Skeletal muscle tissue (tissue), 4 donors: ENCODE data around the gene SPEG. TPM values are rescaled to one million over a fixed set of nuclear protein-coding genes. Genes with fewer than 3 reads are reported as not detected.

Experiments
- H3K27ac ChIP-seq: one replicate; pipeline ENCODE4 v1.7.0; 2013; ENCODE audit warnings: mild to moderate bottlenecking, low read depth, low read length, inconsistent platforms
- H3K27me3 ChIP-seq, 3 donors: one replicate each; pipeline ENCODE4 v1.7.0; 2013; ENCODE audit warnings: low read length in 3 of 3; ENCODE audit not compliant: control insufficient read depth in 3 of 3, insufficient read depth in 3 of 3
- H3K36me3 ChIP-seq, 3 donors: one replicate each; pipeline ENCODE4 v1.7.0; 2013; ENCODE audit warnings: low read length in 3 of 3; ENCODE audit not compliant: control insufficient read depth in 3 of 3, insufficient read depth in 3 of 3
- H3K4me1 ChIP-seq, 3 donors: one replicate each; pipeline ENCODE4 v1.7.0; 2013; ENCODE audit warnings: low read length in 3 of 3, mild to moderate bottlenecking in 3 of 3; ENCODE audit not compliant: control insufficient read depth in 3 of 3, insufficient read depth in 3 of 3
- H3K4me3 ChIP-seq, 3 donors: one replicate each; pipeline ENCODE4 v1.7.0; 2013; ENCODE audit warnings: low read length in 3 of 3
- H3K9ac ChIP-seq, 3 donors: one replicate each; pipeline ENCODE4 v1.7.0; 2013; ENCODE audit warnings: low read length in 3 of 3, mild to moderate bottlenecking in 3 of 3, moderate library complexity in 2 of 3, low read depth in 1 of 3
- H3K9me3 ChIP-seq, 3 donors: one replicate each; pipeline ENCODE4 v1.7.0; 2013; ENCODE audit warnings: low read length in 3 of 3; ENCODE audit not compliant: control insufficient read depth in 3 of 3
- total RNA-seq: library from RNA; depleted of rRNA; stranded (reverse); fragments of >200 nt; gene quantifications from one replicate; pipeline ENCODE4 v1.2.3, GENCODE V29; 2014
- donor health status: Osteomylitis.

SPEG gene
- total RNA-seq, 1 donor from 2014 or later, result 95.5 TPM

GRCh38 chr2:219465659-219466561 lies 31.3 kb downstream of the SPEG start:
- Histone ChIP-seq H3K9me3 (no peaks in the 10 kb centered on the region), H3K36me3 (peaks cover 59 to 79% (median 71%) of the 10 kb centered on the region in 3 donors), H3K27ac (no peak overlapping the region), H3K27me3 (no peaks in the 10 kb centered on the region), H3K4me3 (no peak overlapping the region), H3K4me1 (peaks cover 6 to 12% (median 9%) of the 10 kb centered on the region in 3 donors), H3K9ac (no peak overlapping the region)

GRCh38 chr2:219466816-219467735 lies 32.4 kb downstream of the SPEG start:
- Histone ChIP-seq H3K9ac (no peak overlapping the region), H3K4me3 (no peak overlapping the region), H3K9me3 (no peaks in the 10 kb centered on the region), H3K36me3 (peaks cover 62 to 83% (median 73%) of the 10 kb centered on the region in 3 donors), H3K27ac (no peak overlapping the region), H3K4me1 (peaks cover 0 to 3% (median 0%) of the 10 kb centered on the region in 3 donors), H3K27me3 (no peaks in the 10 kb centered on the region)

GRCh38 chr2:219467736-219468075 lies 33.1 kb downstream of the SPEG start:
- Histone ChIP-seq H3K4me3 (no peak overlapping the region), H3K9ac (no peak overlapping the region), H3K4me1 (no peaks in the 10 kb centered on the region), H3K9me3 (no peaks in the 10 kb centered on the region), H3K27me3 (no peaks in the 10 kb centered on the region), H3K36me3 (peaks cover 65 to 83% (median 75%) of the 10 kb centered on the region in 3 donors), H3K27ac (no peak overlapping the region)

DNA sequence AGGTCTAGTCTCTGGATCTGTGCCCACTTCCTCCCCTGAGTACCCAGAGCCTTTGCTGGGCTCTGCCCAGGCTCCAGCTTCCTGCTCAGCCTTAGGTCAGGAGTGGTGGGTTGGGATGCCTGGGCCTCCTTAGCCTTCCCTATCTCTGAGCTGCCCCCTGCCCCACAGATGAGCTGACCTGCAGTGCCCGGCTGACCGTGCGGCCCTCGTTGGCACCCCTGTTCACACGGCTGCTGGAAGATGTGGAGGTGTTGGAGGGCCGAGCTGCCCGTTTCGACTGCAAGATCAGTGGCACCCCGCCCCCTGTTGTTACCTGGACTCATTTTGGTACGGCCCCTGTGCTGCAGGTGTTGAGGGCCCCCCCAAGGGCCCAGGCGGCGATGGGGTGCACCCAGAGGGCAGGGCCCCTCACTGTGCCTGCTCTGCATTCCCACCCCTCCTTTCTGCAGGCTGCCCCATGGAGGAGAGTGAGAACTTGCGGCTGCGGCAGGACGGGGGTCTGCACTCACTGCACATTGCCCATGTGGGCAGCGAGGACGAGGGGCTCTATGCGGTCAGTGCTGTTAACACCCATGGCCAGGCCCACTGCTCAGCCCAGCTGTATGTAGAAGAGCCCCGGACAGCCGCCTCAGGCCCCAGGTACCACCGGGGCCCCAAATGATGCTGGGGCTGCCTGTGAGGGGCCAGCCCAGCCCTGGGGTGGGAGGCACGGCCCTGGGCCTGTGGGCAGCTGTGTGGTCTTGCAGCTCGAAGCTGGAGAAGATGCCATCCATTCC lies 34.0 kb downstream of the SPEG start:
- Histone ChIP-seq H3K36me3 (peaks cover 71 to 89% (median 84%) of the 10 kb centered on the region in 3 donors), H3K9ac (no peak overlapping the region), H3K9me3 (no peaks in the 10 kb centered on the region), H3K27me3 (no peaks in the 10 kb centered on the region), H3K4me3 (no peak overlapping the region), H3K27ac (no peak overlapping the region), H3K4me1 (no peaks in the 10 kb centered on the region)

GRCh38 chr2:219469186-219469724 lies 34.6 kb downstream of the SPEG start:
- Histone ChIP-seq H3K27ac (no peak overlapping the region), H3K9me3 (no peaks in the 10 kb centered on the region), H3K4me1 (no peaks in the 10 kb centered on the region), H3K9ac (no peak overlapping the region), H3K4me3 (no peak overlapping the region), H3K27me3 (no peaks in the 10 kb centered on the region), H3K36me3 (peaks cover 69 to 93% (median 83%) of the 10 kb centered on the region in 3 donors)

DNA sequence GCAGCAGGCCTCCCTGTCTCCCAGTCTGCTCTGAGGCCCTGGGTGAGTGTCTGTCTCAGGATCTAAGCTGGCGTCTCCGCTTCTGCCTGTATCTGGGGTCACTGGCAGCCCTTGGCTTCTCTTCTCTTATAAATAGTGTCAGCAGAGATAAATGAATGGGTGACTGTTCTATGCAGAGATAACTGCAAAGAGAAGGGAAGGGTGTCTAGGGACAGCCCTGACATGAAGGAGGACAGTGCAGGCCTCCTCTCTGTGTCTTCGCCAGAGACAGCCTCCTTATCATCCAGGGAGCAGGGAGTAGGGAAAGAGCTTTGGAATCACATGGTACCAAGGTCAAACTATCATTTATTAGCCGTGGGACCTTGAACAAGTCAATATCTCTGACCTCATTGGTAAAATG lies 35.8 kb downstream of the SPEG start:
- Histone ChIP-seq H3K36me3 (peaks cover 65 to 89% (median 82%) of the 10 kb centered on the region in 3 donors), H3K27ac (no peak overlapping the region), H3K4me1 (no peaks in the 10 kb centered on the region)

DNA sequence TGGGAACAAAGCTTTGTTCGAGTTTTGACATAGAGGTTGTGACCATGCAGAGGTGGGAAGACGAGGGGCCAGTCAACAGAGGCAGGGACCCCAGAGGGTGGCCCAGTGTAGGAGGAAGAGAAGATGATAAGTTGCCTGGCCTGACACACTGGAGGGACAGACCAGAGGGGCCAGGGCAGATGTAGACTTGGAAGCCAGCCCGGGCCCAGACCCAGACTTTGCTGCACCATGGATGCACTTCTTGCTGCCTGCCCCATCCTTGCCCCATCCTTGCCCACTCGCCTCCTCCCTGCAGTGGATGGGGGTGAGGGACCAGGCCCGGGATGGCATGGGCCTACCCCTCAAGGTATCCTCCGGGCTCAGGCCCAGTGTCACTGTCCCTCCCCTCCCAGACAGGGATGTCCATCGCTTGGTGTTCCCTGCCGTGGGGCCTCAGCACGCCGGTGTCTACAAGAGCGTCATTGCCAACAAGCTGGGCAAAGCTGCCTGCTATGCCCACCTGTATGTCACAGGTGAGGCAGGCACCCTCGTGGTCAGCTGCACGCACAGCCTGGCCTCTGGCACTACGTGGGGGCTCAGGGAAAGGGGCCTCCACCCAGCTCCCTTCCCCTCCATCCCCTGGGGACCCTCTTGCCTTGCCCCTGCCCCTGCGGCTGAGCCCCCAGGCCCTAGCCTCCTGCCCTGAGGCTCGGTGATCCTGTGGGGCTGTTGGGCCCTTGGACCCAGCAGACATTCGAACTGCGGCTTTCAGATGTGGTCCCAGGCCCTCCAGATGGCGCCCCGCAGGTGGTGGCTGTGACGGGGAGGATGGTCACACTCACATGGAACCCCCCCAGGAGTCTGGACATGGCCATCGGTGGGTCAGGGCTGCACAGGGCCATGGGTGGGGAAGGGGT lies 37.1 kb downstream of the SPEG start:
- H3K9ac ChIP-seq, result no peak overlapping the region
- H3K27ac ChIP-seq, result no peak overlapping the region
- H3K4me1 ChIP-seq, result no peaks in the 10 kb centered on the region
- peaks cover 57 to 83% (median 79%) of the 10 kb centered on the region in 3 donors for H3K36me3 ChIP-seq
- no peaks in the 10 kb centered on the region for H3K9me3 ChIP-seq
- no peak overlapping the region for H3K4me3 ChIP-seq
- no peaks in the 10 kb centered on the region for H3K27me3 ChIP-seq

More for the DNA sequence above, 35.8 kb downstream of the SPEG start:
- no peak overlapping the region for H3K9ac ChIP-seq
- H3K27me3 ChIP-seq, result no peaks in the 10 kb centered on the region
- H3K9me3 ChIP-seq, result no peaks in the 10 kb centered on the region
- H3K4me3 ChIP-seq, result no peak overlapping the region

GRCh38 chr2:219472629-219473187 lies 38.1 kb downstream of the SPEG start:
- H3K36me3 ChIP-seq, result peaks cover 55 to 80% (median 77%) of the 10 kb centered on the region in 3 donors
- H3K9ac ChIP-seq, result no peak overlapping the region
- H3K27ac ChIP-seq, result no peak overlapping the region
- no peaks in the 10 kb centered on the region for H3K4me1 ChIP-seq
- no peak overlapping the region for H3K4me3 ChIP-seq
- H3K27me3 ChIP-seq, result no peaks in the 10 kb centered on the region
- no peaks in the 10 kb centered on the region for H3K9me3 ChIP-seq
